ENCODE results near the gene SFTPB.

Gene SFTPB

GRCh38 chr2:85695121-85695520, 27.1 kb upstream of the SFTPB start:
- Mint-ChIP-seq H3K9me3 (ENCODE audit: low read depth) (no peaks in the 10 kb centered on the region), H3K4me3 (no peak overlapping the region)

GRCh38 chr2:85694052-85695025, 26.3 kb upstream of the SFTPB start, which contains the start of gene GNLY:
TSS of gene GNLY (plus strand) at chr2:85694358. CDS start at chr2:85694419, 61 bp downstream.
- H3K4me1 Mint-ChIP-seq (ENCODE audit: low read depth), result no peaks in the 10 kb centered on the region
- H3K36me3 Mint-ChIP-seq, result no peaks in the 10 kb centered on the region
- H3K27ac Mint-ChIP-seq, result no peak within 1 kb of the TSS
- H3K4me3 Mint-ChIP-seq, result no peak within 1 kb of the TSS
- no peaks in the 10 kb centered on the region for H3K9me3 Mint-ChIP-seq (ENCODE audit: low read depth)
- H3K27me3 Mint-ChIP-seq, result no peaks in the 10 kb centered on the region

More at GRCh38 chr2:85695121-85695520, 27.1 kb upstream of the SFTPB start:
- Mint-ChIP-seq H3K27me3 (no peaks in the 10 kb centered on the region), H3K36me3 (no peaks in the 10 kb centered on the region), H3K4me1 (ENCODE audit: low read depth) (no peaks in the 10 kb centered on the region), H3K27ac (no peak overlapping the region)

GRCh38 chr2:85692039-85692645, 24.1 kb upstream of the SFTPB start:
- H3K4me1 Mint-ChIP-seq (ENCODE audit: low read depth), result no peaks in the 10 kb centered on the region
- H3K27me3 Mint-ChIP-seq, result no peaks in the 10 kb centered on the region
- H3K4me3 Mint-ChIP-seq, result no peak overlapping the region
- H3K36me3 Mint-ChIP-seq, result no peaks in the 10 kb centered on the region
- H3K9me3 Mint-ChIP-seq (ENCODE audit: low read depth), result no peaks in the 10 kb centered on the region
- H3K27ac Mint-ChIP-seq, result no peak overlapping the region

- Mint-ChIP-seq H3K27me3 (no peaks in the 10 kb centered on the region), H3K4me1 (ENCODE audit: low read depth) (no peaks in the 10 kb centered on the region), H3K9me3 (ENCODE audit: low read depth) (no peaks in the 10 kb centered on the region), H3K4me3 (no peak overlapping the region), H3K36me3 (no peaks in the 10 kb centered on the region), H3K27ac (no peak overlapping the region)
These were observed 22.9 kb upstream of the SFTPB start for GRCh38 chr2:85690932-85691331.

GRCh38 chr2:85684806-85685205, 16.8 kb upstream of the SFTPB start:
- no peak overlapping the region for H3K27ac Mint-ChIP-seq
- H3K4me1 Mint-ChIP-seq (ENCODE audit: low read depth), result peaks cover 2% of the 10 kb centered on the region
- H3K9me3 Mint-ChIP-seq (ENCODE audit: low read depth), result no peaks in the 10 kb centered on the region
- no peaks in the 10 kb centered on the region for H3K36me3 Mint-ChIP-seq
- H3K4me3 Mint-ChIP-seq, result no peak overlapping the region
- peaks cover 2% of the 10 kb centered on the region for H3K27me3 Mint-ChIP-seq

- no peaks in the 10 kb centered on the region for H3K36me3 Mint-ChIP-seq
- peaks cover 2% of the 10 kb centered on the region for H3K27me3 Mint-ChIP-seq
- H3K4me3 Mint-ChIP-seq, result no peak overlapping the region
- no peak overlapping the region for H3K27ac Mint-ChIP-seq
- H3K9me3 Mint-ChIP-seq (ENCODE audit: low read depth), result no peaks in the 10 kb centered on the region
- peaks cover 2% of the 10 kb centered on the region for H3K4me1 Mint-ChIP-seq (ENCODE audit: low read depth)
These were observed 16.4 kb upstream of the SFTPB start for GRCh38 chr2:85684380-85684779.

- H3K4me1 Mint-ChIP-seq (ENCODE audit: low read depth), result peaks cover 7% of the 10 kb centered on the region
- no peak overlapping the region for H3K27ac Mint-ChIP-seq
- H3K27me3 Mint-ChIP-seq, result peaks cover 2% of the 10 kb centered on the region
- H3K9me3 Mint-ChIP-seq (ENCODE audit: low read depth), result no peaks in the 10 kb centered on the region
- no peak overlapping the region for H3K4me3 Mint-ChIP-seq
- no peaks in the 10 kb centered on the region for H3K36me3 Mint-ChIP-seq
These were observed 14.4 kb upstream of the SFTPB start for GRCh38 chr2:85682378-85682777.

GRCh38 chr2:85681776-85682175, 13.8 kb upstream of the SFTPB start:
- no peak overlapping the region for H3K27ac Mint-ChIP-seq
- H3K4me1 Mint-ChIP-seq (ENCODE audit: low read depth), result peaks cover 7% of the 10 kb centered on the region
- no peaks in the 10 kb centered on the region for H3K9me3 Mint-ChIP-seq (ENCODE audit: low read depth)
- peaks cover 2% of the 10 kb centered on the region for H3K27me3 Mint-ChIP-seq
- no peak overlapping the region for H3K4me3 Mint-ChIP-seq
- no peaks in the 10 kb centered on the region for H3K36me3 Mint-ChIP-seq

GRCh38 chr2:85681372-85681763, 13.4 kb upstream of the SFTPB start:
- Mint-ChIP-seq H3K36me3 (no peaks in the 10 kb centered on the region), H3K27me3 (peaks cover 2% of the 10 kb centered on the region), H3K9me3 (ENCODE audit: low read depth) (no peaks in the 10 kb centered on the region), H3K27ac (no peak overlapping the region), H3K4me1 (ENCODE audit: low read depth) (peaks cover 7% of the 10 kb centered on the region), H3K4me3 (no peak overlapping the region)

GRCh38 chr2:85680707-85681371, 12.8 kb upstream of the SFTPB start:
- H3K4me1 Mint-ChIP-seq (ENCODE audit: low read depth), result peaks cover 7% of the 10 kb centered on the region
- peaks cover 2% of the 10 kb centered on the region for H3K27me3 Mint-ChIP-seq
- no peak overlapping the region for H3K27ac Mint-ChIP-seq
- H3K36me3 Mint-ChIP-seq, result no peaks in the 10 kb centered on the region
- H3K4me3 Mint-ChIP-seq, result no peak overlapping the region
- no peaks in the 10 kb centered on the region for H3K9me3 Mint-ChIP-seq (ENCODE audit: low read depth)

GRCh38 chr2:85678794-85679672, 11.0 kb upstream of the SFTPB start:
- Mint-ChIP-seq H3K36me3 (no peaks in the 10 kb centered on the region), H3K9me3 (ENCODE audit: low read depth) (no peaks in the 10 kb centered on the region), H3K27me3 (peaks cover 2% of the 10 kb centered on the region), H3K27ac (no peak overlapping the region), H3K4me3 (no peak overlapping the region), H3K4me1 (ENCODE audit: low read depth) (peaks cover 7% of the 10 kb centered on the region)

- Mint-ChIP-seq H3K4me1 (ENCODE audit: low read depth) (peaks cover 7% of the 10 kb centered on the region), H3K27ac (no peak overlapping the region), H3K4me3 (no peak overlapping the region), H3K27me3 (peaks cover 2% of the 10 kb centered on the region), H3K9me3 (ENCODE audit: low read depth) (no peaks in the 10 kb centered on the region), H3K36me3 (no peaks in the 10 kb centered on the region)
These were observed 10.4 kb upstream of the SFTPB start for GRCh38 chr2:85678377-85678776.

GRCh38 chr2:85675866-85676548, 8.0 kb upstream of the SFTPB start:
- H3K9me3 Mint-ChIP-seq (ENCODE audit: low read depth), result no peaks in the 10 kb centered on the region
- H3K4me1 Mint-ChIP-seq (ENCODE audit: low read depth), result peaks cover 7% of the 10 kb centered on the region
- H3K4me3 Mint-ChIP-seq, result no peak overlapping the region
- H3K36me3 Mint-ChIP-seq, result no peaks in the 10 kb centered on the region
- peaks cover 2% of the 10 kb centered on the region for H3K27me3 Mint-ChIP-seq
- H3K27ac Mint-ChIP-seq, result no peak overlapping the region

- H3K27me3 Mint-ChIP-seq, result peaks cover 2% of the 10 kb centered on the region
- no peak overlapping the region for H3K4me3 Mint-ChIP-seq
- H3K27ac Mint-ChIP-seq, result no peak overlapping the region
- no peaks in the 10 kb centered on the region for H3K36me3 Mint-ChIP-seq
- H3K4me1 Mint-ChIP-seq (ENCODE audit: low read depth), result peaks cover 7% of the 10 kb centered on the region
- no peaks in the 10 kb centered on the region for H3K9me3 Mint-ChIP-seq (ENCODE audit: low read depth)
These were observed 7.4 kb upstream of the SFTPB start for GRCh38 chr2:85675427-85675826.
